ENCODE measurements around the gene CRTAP. TPM values are rescaled to one million over a fixed set of nuclear protein-coding genes. Genes with fewer than 3 reads are reported as not detected.
"Not testable (repeated sequence)": the region's sequence is repeated elsewhere in the genome, so short reads cannot be mapped to it uniquely, and the experiment has no call there.

The CRTAP gene
- total and polyA plus RNA-seq, 3 donors from 2014 or later, result 70.2 to 151 (median 123) TPM

GRCh38 chr3:33071946-33072345 is 41.9 kb upstream of the CRTAP start:
- no peak overlapping the region for H3K27ac ChIP-seq
- no peak overlapping the region for H3K4me3 ChIP-seq
- DNase-seq, result no peak
- no peaks in the 10 kb centered on the region for H3K27me3 ChIP-seq
- no peaks in the 10 kb centered on the region for H3K9me3 ChIP-seq
- TF ChIP-seq POLR2A (IDR thresholded peaks at IDR 0.05), result no peak
- TF ChIP-seq, protein P1, sequence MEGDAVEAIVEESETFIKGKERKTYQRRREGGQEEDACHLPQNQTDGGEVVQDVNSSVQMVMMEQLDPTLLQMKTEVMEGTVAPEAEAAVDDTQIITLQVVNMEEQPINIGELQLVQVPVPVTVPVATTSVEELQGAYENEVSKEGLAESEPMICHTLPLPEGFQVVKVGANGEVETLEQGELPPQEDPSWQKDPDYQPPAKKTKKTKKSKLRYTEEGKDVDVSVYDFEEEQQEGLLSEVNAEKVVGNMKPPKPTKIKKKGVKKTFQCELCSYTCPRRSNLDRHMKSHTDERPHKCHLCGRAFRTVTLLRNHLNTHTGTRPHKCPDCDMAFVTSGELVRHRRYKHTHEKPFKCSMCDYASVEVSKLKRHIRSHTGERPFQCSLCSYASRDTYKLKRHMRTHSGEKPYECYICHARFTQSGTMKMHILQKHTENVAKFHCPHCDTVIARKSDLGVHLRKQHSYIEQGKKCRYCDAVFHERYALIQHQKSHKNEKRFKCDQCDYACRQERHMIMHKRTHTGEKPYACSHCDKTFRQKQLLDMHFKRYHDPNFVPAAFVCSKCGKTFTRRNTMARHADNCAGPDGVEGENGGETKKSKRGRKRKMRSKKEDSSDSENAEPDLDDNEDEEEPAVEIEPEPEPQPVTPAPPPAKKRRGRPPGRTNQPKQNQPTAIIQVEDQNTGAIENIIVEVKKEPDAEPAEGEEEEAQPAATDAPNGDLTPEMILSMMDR (IDR thresholded peaks at IDR 0.05), result no peak
- intact Hi-C loops (cut with DNase I; ENCODE audit: low total_unique reads), result no loop called here
- H3K4me1 ChIP-seq, result no peaks in the 10 kb centered on the region
- 79 to 84% methylated on average over 1 of the region's 1 CpG for WGBS, 2 donors
- H3K36me3 ChIP-seq (ENCODE audit: low read depth, missing control alignments), result no peaks in the 10 kb centered on the region

GRCh38 chr3:33074217-33075067 is 39.4 kb upstream of the CRTAP start:
- Histone ChIP-seq H3K4me3 (no peak overlapping the region), H3K36me3 (ENCODE audit: low read depth, missing control alignments) (no peaks in the 10 kb centered on the region), H3K9me3 (no peaks in the 10 kb centered on the region), H3K4me1 (no peaks in the 10 kb centered on the region), H3K27me3 (no peaks in the 10 kb centered on the region), H3K27ac (no peak overlapping the region)
- peak; percentile 78 for DNase-seq
- TF ChIP-seq, protein P1 (IDR thresholded peaks at IDR 0.05), result peak; percentile 39 to 77 (median 62)
- TF ChIP-seq POLR2A (IDR thresholded peaks at IDR 0.05), result no peak
- intact Hi-C loops (cut with DNase I; ENCODE audit: low total_unique reads), result no loop called here
- 65 to 70% methylated on average over 13 of the region's 13 CpGs for WGBS, 2 donors

DNA sequence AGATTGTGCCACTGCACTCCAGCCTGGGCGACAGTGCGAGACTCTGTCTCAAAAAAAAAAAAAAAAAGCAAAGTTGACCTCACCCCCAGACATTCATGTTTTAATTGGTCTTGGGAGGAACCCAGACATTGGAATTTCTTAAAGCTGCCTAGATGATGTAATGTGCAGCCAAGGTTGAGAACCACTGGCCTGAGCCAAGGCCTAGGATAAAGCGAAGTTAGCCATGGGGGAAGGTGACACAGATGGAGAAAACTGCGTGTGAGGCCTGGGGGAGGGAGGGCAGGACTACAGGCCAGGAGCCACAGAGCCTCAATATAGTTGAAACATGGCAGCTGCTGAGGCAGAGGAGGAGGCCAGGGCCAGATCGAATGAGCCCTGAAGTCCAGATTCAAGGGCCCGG is 37.8 kb upstream of the CRTAP start:
- 64 to 66% methylated on average over 6 of the region's 6 CpGs for WGBS, 2 donors
- H3K9me3 ChIP-seq, result no peaks in the 10 kb centered on the region
- H3K4me3 ChIP-seq, result no peak overlapping the region
- TF ChIP-seq, protein P1 (IDR thresholded peaks at IDR 0.05), result no peak
- TF ChIP-seq POLR2A (IDR thresholded peaks at IDR 0.05), result no peak
- H3K36me3 ChIP-seq (ENCODE audit: low read depth, missing control alignments), result no peaks in the 10 kb centered on the region
- no peak for DNase-seq
- H3K27ac ChIP-seq, result no peak overlapping the region
- intact Hi-C loops (cut with DNase I; ENCODE audit: low total_unique reads), result no loop called here
- H3K4me1 ChIP-seq, result no peaks in the 10 kb centered on the region
- H3K27me3 ChIP-seq, result no peaks in the 10 kb centered on the region

DNA sequence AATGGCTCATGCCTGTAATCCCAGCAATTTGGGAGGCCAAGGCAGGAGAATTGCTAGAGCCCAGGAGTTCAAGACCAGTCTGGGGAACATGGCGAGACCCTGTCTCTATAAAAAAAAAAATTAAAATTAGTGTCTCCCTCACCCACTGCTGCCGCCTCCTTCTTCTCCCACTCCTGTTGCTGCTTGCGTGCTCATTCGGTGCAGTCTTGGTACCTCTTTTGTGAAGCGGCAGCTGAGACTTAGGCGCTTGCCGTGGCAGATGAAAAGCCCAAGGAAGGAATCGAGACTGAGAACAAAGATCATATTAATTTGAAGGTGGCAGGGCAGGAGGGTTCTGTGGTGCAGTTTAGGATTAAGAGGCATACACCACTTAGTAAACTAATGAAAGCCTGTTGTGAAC is 36.9 kb upstream of the CRTAP start:
- no peaks in the 10 kb centered on the region for H3K9me3 ChIP-seq
- no peaks in the 10 kb centered on the region for H3K4me1 ChIP-seq
- no peak for DNase-seq
- no peak overlapping the region for H3K27ac ChIP-seq
- H3K4me3 ChIP-seq, result no peak overlapping the region
- no peaks in the 10 kb centered on the region for H3K36me3 ChIP-seq (ENCODE audit: low read depth, missing control alignments)
- TF ChIP-seq, protein P1 (IDR thresholded peaks at IDR 0.05), result no peak
- TF ChIP-seq POLR2A (IDR thresholded peaks at IDR 0.05), result no peak
- WGBS, 2 donors, result 87 to 96% methylated on average over 8 of the region's 8 CpGs
- H3K27me3 ChIP-seq, result no peaks in the 10 kb centered on the region
- intact Hi-C loops (cut with DNase I; ENCODE audit: low total_unique reads), result no loop called here

GRCh38 chr3:33077976-33078375 is 35.8 kb upstream of the CRTAP start:
- Histone ChIP-seq H3K27me3 (no peaks in the 10 kb centered on the region), H3K4me1 (no peaks in the 10 kb centered on the region), H3K9me3 (no peaks in the 10 kb centered on the region), H3K27ac (no peak overlapping the region), H3K4me3 (no peak overlapping the region), H3K36me3 (ENCODE audit: low read depth, missing control alignments) (no peaks in the 10 kb centered on the region)
- intact Hi-C loops (cut with DNase I; ENCODE audit: low total_unique reads), result no loop called here
- no peak for DNase-seq
- 79 to 82% methylated on average over 2 of the region's 2 CpGs for WGBS, 2 donors
- TF ChIP-seq, protein P1 (IDR thresholded peaks at IDR 0.05), result no peak
- TF ChIP-seq POLR2A (IDR thresholded peaks at IDR 0.05), result no peak

DNA sequence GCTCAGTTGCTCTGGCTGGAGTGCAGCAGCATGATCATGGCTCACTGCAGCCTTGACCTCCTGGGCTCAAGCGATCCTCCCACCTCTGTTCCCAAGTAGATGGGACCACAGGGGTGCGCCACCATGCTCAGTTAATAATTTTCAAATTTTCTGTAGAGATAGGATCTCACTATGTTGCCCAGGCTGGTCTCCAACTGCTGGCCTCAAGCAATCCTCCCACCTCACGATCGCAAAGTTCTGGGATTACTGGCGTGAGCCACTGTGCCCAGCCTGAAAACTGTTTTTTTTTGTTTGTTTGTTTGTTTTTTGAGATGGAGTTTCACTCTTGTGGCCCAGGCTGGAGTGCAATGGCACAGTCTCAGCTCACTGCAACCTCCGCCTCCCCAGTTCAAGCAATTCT is 34.0 kb upstream of the CRTAP start:
- 94 to 95% methylated on average over 6 of the region's 6 CpGs for WGBS, 2 donors
- intact Hi-C loops (cut with DNase I; ENCODE audit: low total_unique reads); H3K4me1 ChIP-seq; H3K4me3 ChIP-seq; H3K9me3 ChIP-seq; H3K27ac ChIP-seq; H3K36me3 ChIP-seq (ENCODE audit: low read depth, missing control alignments); H3K27me3 ChIP-seq; DNase-seq: not testable (repeated sequence)

Measured in testis (tissue), 3 donors.